WTC11 (cell line): ENCODE measurements around the gene SPEM1. TPM values are rescaled to one million over a fixed set of nuclear protein-coding genes. Genes with fewer than 3 reads are reported as not detected.

Experiments
- ATAC-seq: fragments of 200-7000 bp; cut with Tn5 transposase; 2 replicates; pipeline ENCODE4 v1.10.0; 2021; ENCODE audit warnings: mild to moderate bottlenecking, moderate library complexity
- CTCF ChIA-PET: fragments of 300-600 bp; sonication (Branson Sonifier 250); formaldehyde crosslinking; loops from one replicate; lab custom pipeline; 2021; ENCODE audit warnings: antibody characterized with exemption; lab: Charles Lee
- POLR2A ChIA-PET: fragments of 350-600 bp; sonication (Branson Sonifier 250); formaldehyde crosslinking; loops from one replicate; lab custom pipeline; 2021; ENCODE audit warnings: antibody characterized with exemption; lab: Charles Lee
- DNase-seq: peaks from one replicate; pipeline ENCODE4 v3.0.0; 2021; ENCODE audit warnings: low spot score
- H3K27ac Mint-ChIP-seq: 2 replicates; pipeline ENCODE4 v1.8.0; 2021; ENCODE audit warnings: mixed read lengths
- H3K27me3 Mint-ChIP-seq: 2 replicates; pipeline ENCODE4 v1.8.0; 2021; ENCODE audit warnings: low read depth, mild to moderate bottlenecking, moderate library complexity, mixed read lengths
- H3K36me3 Mint-ChIP-seq: 2 replicates; pipeline ENCODE4 v1.8.0; 2021; ENCODE audit warnings: mixed read lengths
- H3K4me1 Mint-ChIP-seq: 2 replicates; pipeline ENCODE4 v1.8.0; 2022; ENCODE audit warnings: mixed read lengths
- H3K4me3 Mint-ChIP-seq: 2 replicates; pipeline ENCODE4 v1.8.0; 2021; ENCODE audit warnings: mild to moderate bottlenecking, moderate library complexity, mixed read lengths
- H3K9me3 Mint-ChIP-seq: 2 replicates; pipeline ENCODE4 v1.8.0; 2021; ENCODE audit warnings: mixed read lengths
- CTCF ChIP-seq: fragments of 200-600 bp; IDR thresholded peaks from 2 replicates; pipeline ENCODE4 v1.8.0; 2022; ENCODE audit warnings: antibody characterized with exemption
- ETV6 ChIP-seq: sonication (generic); formaldehyde crosslinking; IDR thresholded peaks from 2 replicates; pipeline ENCODE4 v1.8.1; 2022; ENCODE audit warnings: mild to moderate bottlenecking, missing genetic modification reagents
- FOXK1 ChIP-seq: sonication (generic); formaldehyde crosslinking; IDR thresholded peaks from 2 replicates; pipeline ENCODE4 v1.8.0; 2022; ENCODE audit warnings: mild to moderate bottlenecking, moderate library complexity, missing genetic modification reagents
- GABPB1 ChIP-seq: sonication (generic); formaldehyde crosslinking; IDR thresholded peaks from 2 replicates; pipeline ENCODE4 v1.8.1; 2023; ENCODE audit warnings: mild to moderate bottlenecking, missing genetic modification reagents
- GTF2I ChIP-seq: fragments of 250-450 bp; sonication (Bioruptor Pico); conservative IDR thresholded peaks from 2 replicates; pipeline ENCODE4 v1.4.0; 2021; ENCODE audit warnings: mild to moderate bottlenecking
- IRF2 ChIP-seq: sonication (generic); formaldehyde crosslinking; IDR thresholded peaks from 2 replicates; pipeline ENCODE4 v1.8.0; 2022; ENCODE audit warnings: low read depth, missing genetic modification reagents, borderline replicate concordance
- JUN ChIP-seq: sonication (generic); formaldehyde crosslinking; IDR thresholded peaks from 2 replicates; pipeline ENCODE4 v1.8.0; 2023; ENCODE audit warnings: mild to moderate bottlenecking, missing genetic modification reagents
- MXD4 ChIP-seq: fragments of 250-450 bp; sonication (Bioruptor Pico); IDR thresholded peaks from 2 replicates; pipeline ENCODE4 v1.8.0; 2021; ENCODE audit warnings: mild to moderate bottlenecking, moderate library complexity, borderline replicate concordance
- SMAD4 ChIP-seq: sonication (generic); formaldehyde crosslinking; IDR thresholded peaks from 2 replicates; pipeline ENCODE4 v1.8.0; 2022; ENCODE audit warnings: mild to moderate bottlenecking, missing genetic modification reagents
- SOX15 ChIP-seq: fragments of 250-450 bp; sonication (Bioruptor Pico); IDR thresholded peaks from 2 replicates; pipeline ENCODE4 v1.9.0; 2021; ENCODE audit warnings: mild to moderate bottlenecking
- TEAD4 ChIP-seq: sonication (generic); formaldehyde crosslinking; IDR thresholded peaks from 2 replicates; pipeline ENCODE4 v1.8.0; 2022; ENCODE audit warnings: mild to moderate bottlenecking, missing genetic modification reagents
- USF1 ChIP-seq: sonication (generic); formaldehyde crosslinking; IDR thresholded peaks from 2 replicates; pipeline ENCODE4 v1.8.0; 2022; ENCODE audit warnings: mild to moderate bottlenecking, missing genetic modification reagents
- ZMAT4 ChIP-seq: fragments of 250-450 bp; sonication (Bioruptor Pico); IDR thresholded peaks from 2 replicates; pipeline ENCODE4 v1.9.0; 2021; ENCODE audit warnings: mild to moderate bottlenecking
- ZNF232 ChIP-seq: sonication (generic); formaldehyde crosslinking; IDR thresholded peaks from 2 replicates; pipeline ENCODE4 v1.8.0; 2022; ENCODE audit warnings: mild to moderate bottlenecking, missing genetic modification reagents
- ZNF423 ChIP-seq: fragments of 250-450 bp; sonication (Bioruptor Pico); IDR thresholded peaks from 2 replicates; pipeline ENCODE4 v2.1.2; 2022; ENCODE audit warnings: mild to moderate bottlenecking, moderate library complexity
- ZNF425 ChIP-seq: fragments of 250-450 bp; sonication (Bioruptor Pico); conservative IDR thresholded peaks from 2 replicates; pipeline ENCODE4 v1.9.0; 2021; ENCODE audit warnings: mild to moderate bottlenecking
- total RNA-seq: library from RNA; stranded (reverse); gene quantifications from 3 replicates; pipeline ENCODE4 v1.2.3, GENCODE V29; 2021
- TF ChIP-seq, protein P1 (sequence below): sonication (generic); formaldehyde crosslinking; IDR thresholded peaks from 2 replicates; pipeline ENCODE4 v1.8.0; 2023; ENCODE audit warnings: missing genetic modification reagents, mild to moderate bottlenecking, borderline replicate concordance
- TF ChIP-seq, protein P2 (sequence below): sonication (generic); formaldehyde crosslinking; IDR thresholded peaks from 2 replicates; pipeline ENCODE4 v1.8.1; 2022; ENCODE audit warnings: low read depth, missing genetic modification reagents, borderline replicate concordance
- TF ChIP-seq, protein P3 (sequence below): fragments of 250-450 bp; sonication (Bioruptor Pico); IDR thresholded peaks from 2 replicates; pipeline ENCODE4 v1.8.0; 2021; ENCODE audit warnings: mild to moderate bottlenecking

The SPEM1 gene
- total RNA-seq, 1 experiment from 2014 or later = 0.35 TPM

DNA sequence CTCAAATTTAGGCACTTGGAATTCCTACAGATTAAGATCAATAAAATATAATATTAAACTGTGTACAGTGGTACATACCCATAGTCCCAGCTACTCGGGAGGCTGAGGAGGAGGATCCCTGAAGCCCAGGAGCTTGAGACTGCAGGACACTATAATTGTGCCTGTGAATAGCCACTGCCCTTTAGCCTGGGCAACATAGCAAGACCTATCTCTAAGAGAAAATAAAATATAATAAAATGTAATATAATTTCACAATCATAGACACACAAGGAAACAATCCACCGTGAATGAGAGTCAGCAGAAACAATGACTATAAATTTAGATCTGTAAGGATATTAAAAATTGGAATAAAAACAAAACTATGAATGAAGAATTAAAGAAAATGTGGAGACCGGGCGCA is 49.3 kb upstream of the SPEM1 start (continued):
- TF ChIP-seq, protein P1, sequence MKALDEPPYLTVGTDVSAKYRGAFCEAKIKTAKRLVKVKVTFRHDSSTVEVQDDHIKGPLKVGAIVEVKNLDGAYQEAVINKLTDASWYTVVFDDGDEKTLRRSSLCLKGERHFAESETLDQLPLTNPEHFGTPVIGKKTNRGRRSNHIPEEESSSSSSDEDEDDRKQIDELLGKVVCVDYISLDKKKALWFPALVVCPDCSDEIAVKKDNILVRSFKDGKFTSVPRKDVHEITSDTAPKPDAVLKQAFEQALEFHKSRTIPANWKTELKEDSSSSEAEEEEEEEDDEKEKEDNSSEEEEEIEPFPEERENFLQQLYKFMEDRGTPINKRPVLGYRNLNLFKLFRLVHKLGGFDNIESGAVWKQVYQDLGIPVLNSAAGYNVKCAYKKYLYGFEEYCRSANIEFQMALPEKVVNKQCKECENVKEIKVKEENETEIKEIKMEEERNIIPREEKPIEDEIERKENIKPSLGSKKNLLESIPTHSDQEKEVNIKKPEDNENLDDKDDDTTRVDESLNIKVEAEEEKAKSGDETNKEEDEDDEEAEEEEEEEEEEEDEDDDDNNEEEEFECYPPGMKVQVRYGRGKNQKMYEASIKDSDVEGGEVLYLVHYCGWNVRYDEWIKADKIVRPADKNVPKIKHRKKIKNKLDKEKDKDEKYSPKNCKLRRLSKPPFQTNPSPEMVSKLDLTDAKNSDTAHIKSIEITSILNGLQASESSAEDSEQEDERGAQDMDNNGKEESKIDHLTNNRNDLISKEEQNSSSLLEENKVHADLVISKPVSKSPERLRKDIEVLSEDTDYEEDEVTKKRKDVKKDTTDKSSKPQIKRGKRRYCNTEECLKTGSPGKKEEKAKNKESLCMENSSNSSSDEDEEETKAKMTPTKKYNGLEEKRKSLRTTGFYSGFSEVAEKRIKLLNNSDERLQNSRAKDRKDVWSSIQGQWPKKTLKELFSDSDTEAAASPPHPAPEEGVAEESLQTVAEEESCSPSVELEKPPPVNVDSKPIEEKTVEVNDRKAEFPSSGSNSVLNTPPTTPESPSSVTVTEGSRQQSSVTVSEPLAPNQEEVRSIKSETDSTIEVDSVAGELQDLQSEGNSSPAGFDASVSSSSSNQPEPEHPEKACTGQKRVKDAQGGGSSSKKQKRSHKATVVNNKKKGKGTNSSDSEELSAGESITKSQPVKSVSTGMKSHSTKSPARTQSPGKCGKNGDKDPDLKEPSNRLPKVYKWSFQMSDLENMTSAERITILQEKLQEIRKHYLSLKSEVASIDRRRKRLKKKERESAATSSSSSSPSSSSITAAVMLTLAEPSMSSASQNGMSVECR (CRISPR knock-in tag) = no peak
- no peak for TF ChIP-seq ETV6 (CRISPR knock-in tag)
- TF ChIP-seq, all 79 proteins: peak for 0

GRCh38 chr17:7374353-7374752 is 45.8 kb upstream of the SPEM1 start:
- DNase-seq (no peak), ATAC-seq (no peak)
- Mint-ChIP-seq H3K27me3 (peaks cover 13% of the 10 kb centered on the region), H3K36me3 (no peaks in the 10 kb centered on the region; the same call in 1 of the 2 replicates), H3K4me3 (no peak overlapping the region), H3K27ac (no peak overlapping the region), H3K4me1 (peaks cover 5% of the 10 kb centered on the region), H3K9me3 (peaks cover 5% of the 10 kb centered on the region)
- CTCF ChIA-PET = no interaction called here
- POLR2A ChIA-PET = no interaction called here
- no peak for TF ChIP-seq ZNF423 (CRISPR knock-in tag)
- TF ChIP-seq CTCF = no peak
- TF ChIP-seq, protein P2, sequence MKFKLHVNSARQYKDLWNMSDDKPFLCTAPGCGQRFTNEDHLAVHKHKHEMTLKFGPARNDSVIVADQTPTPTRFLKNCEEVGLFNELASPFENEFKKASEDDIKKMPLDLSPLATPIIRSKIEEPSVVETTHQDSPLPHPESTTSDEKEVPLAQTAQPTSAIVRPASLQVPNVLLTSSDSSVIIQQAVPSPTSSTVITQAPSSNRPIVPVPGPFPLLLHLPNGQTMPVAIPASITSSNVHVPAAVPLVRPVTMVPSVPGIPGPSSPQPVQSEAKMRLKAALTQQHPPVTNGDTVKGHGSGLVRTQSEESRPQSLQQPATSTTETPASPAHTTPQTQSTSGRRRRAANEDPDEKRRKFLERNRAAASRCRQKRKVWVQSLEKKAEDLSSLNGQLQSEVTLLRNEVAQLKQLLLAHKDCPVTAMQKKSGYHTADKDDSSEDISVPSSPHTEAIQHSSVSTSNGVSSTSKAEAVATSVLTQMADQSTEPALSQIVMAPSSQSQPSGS = no peak
- no peak for TF ChIP-seq SOX15 (CRISPR knock-in tag)
- TF ChIP-seq, protein P3, sequence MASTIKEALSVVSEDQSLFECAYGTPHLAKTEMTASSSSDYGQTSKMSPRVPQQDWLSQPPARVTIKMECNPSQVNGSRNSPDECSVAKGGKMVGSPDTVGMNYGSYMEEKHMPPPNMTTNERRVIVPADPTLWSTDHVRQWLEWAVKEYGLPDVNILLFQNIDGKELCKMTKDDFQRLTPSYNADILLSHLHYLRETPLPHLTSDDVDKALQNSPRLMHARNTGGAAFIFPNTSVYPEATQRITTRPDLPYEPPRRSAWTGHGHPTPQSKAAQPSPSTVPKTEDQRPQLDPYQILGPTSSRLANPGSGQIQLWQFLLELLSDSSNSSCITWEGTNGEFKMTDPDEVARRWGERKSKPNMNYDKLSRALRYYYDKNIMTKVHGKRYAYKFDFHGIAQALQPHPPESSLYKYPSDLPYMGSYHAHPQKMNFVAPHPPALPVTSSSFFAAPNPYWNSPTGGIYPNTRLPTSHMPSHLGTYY = no peak
- TF ChIP-seq SMAD4 (CRISPR knock-in tag) = no peak
- TF ChIP-seq ZMAT4 (CRISPR knock-in tag) = no peak
- no peak for TF ChIP-seq IRF2 (CRISPR knock-in tag)
- no peak for TF ChIP-seq ZNF232 (CRISPR knock-in tag)
- TF ChIP-seq, protein P1 (CRISPR knock-in tag) = no peak
- no peak for TF ChIP-seq MXD4
- no peak for TF ChIP-seq USF1 (CRISPR knock-in tag)
- TF ChIP-seq GABPB1 (CRISPR knock-in tag) = no peak
- TF ChIP-seq JUN = no peak
- no peak for TF ChIP-seq ZNF425 (CRISPR knock-in tag)
- no peak for TF ChIP-seq GTF2I (CRISPR knock-in tag)
- TF ChIP-seq FOXK1 (CRISPR knock-in tag) = no peak
- no peak for TF ChIP-seq TEAD4 (CRISPR knock-in tag)
